ENCODE results near the gene ABCA9. TPM values are rescaled to one million over a fixed set of nuclear protein-coding genes. Genes with fewer than 3 reads are reported as not detected.

Gene ABCA9
- total RNA-seq, 1 experiment from 2014 or later: not detected

DNA sequence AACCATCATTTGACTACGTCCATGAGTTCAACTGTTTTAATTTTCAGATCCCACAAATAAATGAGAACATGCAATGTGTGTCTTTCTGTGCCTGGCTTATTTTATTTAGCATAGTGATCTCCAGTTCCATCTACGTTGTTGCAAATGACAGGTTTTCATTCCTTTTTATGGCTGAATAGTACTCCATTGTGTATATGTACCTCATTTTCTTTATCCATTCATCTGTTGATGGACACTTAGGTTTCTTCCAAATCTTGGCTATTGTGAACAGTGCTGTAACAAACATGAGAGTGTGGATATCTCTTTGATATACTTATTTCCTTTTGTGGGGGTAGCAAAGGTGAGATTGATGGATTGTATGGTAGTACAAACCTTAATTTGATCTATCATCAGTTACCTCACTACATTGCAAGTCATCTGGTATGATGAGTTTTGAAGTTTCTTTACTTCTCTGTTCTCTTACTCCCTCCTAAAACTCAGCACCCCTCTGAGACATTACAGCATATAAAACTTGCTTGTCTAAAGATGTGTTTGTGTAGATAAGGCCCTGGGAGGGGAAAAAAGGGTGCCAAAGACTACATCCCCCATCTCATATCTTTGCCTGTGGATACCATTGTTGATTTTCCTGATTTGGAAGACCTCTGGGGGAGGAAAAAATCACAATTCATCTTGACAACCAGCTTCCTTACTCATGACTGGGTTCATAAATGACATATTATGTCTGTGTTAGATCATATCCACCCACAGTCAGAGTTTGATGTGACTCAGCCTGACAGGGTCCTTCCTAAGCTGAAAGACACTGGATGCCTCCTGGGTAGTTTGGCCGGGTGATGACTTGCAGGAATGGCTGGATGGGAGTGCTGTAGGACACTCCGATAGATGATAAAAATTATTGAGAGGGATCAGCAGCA, 47.6 kb downstream of the ABCA9 start:
- H3K4me2 ChIP-seq (ENCODE audit: insufficient read depth, insufficient read length, low read length): no peak overlapping the region
- H3K27me3 ChIP-seq (ENCODE audit: insufficient read depth, low read length): no peaks in the 10 kb centered on the region
- H3K4ac ChIP-seq (ENCODE audit: low read depth, low read length): no peak overlapping the region
- no peak overlapping the region for H4K8ac ChIP-seq (replicated peaks; ENCODE audit: insufficient read length, low read depth, low read length)
- H3K79me2 ChIP-seq (ENCODE audit: insufficient read depth, low read length): no peaks in the 10 kb centered on the region
- H3K27ac ChIP-seq (ENCODE audit: insufficient read length, low read depth, low read length): no peak overlapping the region
- H2BK12ac ChIP-seq (ENCODE audit: insufficient read length, low read depth, low read length): no peak overlapping the region
- TF ChIP-seq, protein P1, sequence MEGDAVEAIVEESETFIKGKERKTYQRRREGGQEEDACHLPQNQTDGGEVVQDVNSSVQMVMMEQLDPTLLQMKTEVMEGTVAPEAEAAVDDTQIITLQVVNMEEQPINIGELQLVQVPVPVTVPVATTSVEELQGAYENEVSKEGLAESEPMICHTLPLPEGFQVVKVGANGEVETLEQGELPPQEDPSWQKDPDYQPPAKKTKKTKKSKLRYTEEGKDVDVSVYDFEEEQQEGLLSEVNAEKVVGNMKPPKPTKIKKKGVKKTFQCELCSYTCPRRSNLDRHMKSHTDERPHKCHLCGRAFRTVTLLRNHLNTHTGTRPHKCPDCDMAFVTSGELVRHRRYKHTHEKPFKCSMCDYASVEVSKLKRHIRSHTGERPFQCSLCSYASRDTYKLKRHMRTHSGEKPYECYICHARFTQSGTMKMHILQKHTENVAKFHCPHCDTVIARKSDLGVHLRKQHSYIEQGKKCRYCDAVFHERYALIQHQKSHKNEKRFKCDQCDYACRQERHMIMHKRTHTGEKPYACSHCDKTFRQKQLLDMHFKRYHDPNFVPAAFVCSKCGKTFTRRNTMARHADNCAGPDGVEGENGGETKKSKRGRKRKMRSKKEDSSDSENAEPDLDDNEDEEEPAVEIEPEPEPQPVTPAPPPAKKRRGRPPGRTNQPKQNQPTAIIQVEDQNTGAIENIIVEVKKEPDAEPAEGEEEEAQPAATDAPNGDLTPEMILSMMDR (conservative IDR thresholded peaks at IDR 0.05): no peak
- no peaks in the 10 kb centered on the region for H3K79me1 ChIP-seq (ENCODE audit: insufficient read depth, low read depth, low read length, poor library complexity, severe bottlenecking)
- Mint-ChIP-seq H3K4me1 (no peaks in the 10 kb centered on the region), H3K36me3 (ENCODE audit: insufficient read depth in 1 of 3, low read depth in 3 of 3) (no peaks in the 10 kb centered on the region), H3K27me3 (ENCODE audit: low read depth) (no peaks in the 10 kb centered on the region), H3K27ac (no peak overlapping the region), H3K4me3 (no peak overlapping the region), H3K9me3 (no peaks in the 10 kb centered on the region)
- no peak overlapping the region for H4K5ac ChIP-seq (ENCODE audit: insufficient read length, low read depth, low read length)
- H2BK20ac ChIP-seq (ENCODE audit: low read depth, low read length, poor library complexity, severe bottlenecking): no peak overlapping the region
- H3K4me1 ChIP-seq (ENCODE audit: insufficient read depth, low read length): no peaks in the 10 kb centered on the region
- no peak overlapping the region for H2BK5ac ChIP-seq (ENCODE audit: insufficient read length, low read length)
- WGBS (ENCODE audit: extremely low coverage, insufficient read length, low lambda C conversion rate): no CpG with 5 or more reads among the region's 4 CpGs
- no peaks in the 10 kb centered on the region for H4K20me1 ChIP-seq (ENCODE audit: control insufficient read depth, insufficient read depth, insufficient read length)
- no peaks in the 10 kb centered on the region for H3K9me3 ChIP-seq (ENCODE audit: control insufficient read depth, low read depth, low read length)
- no peak overlapping the region for H3K9ac ChIP-seq (ENCODE audit: extremely low read depth, insufficient read length, low read length)
- no peak overlapping the region for H2AFZ ChIP-seq (ENCODE audit: low read length)
- H2AK5ac ChIP-seq (ENCODE audit: insufficient read length, low read length): no peak overlapping the region
- no peaks in the 10 kb centered on the region for H3K23me2 ChIP-seq (ENCODE audit: insufficient read length, low read depth, low read length, poor library complexity, severe bottlenecking)
- no peak overlapping the region for H2BK120ac ChIP-seq (ENCODE audit: low read depth, low read length, poor library complexity, severe bottlenecking)
- no peak overlapping the region for H3K23ac ChIP-seq (ENCODE audit: insufficient read length, low read depth, low read length)
- H3T11ph ChIP-seq (ENCODE audit: low read length): no peak overlapping the region
- H3K14ac ChIP-seq (ENCODE audit: insufficient read depth, low read length): no peak overlapping the region
- no peak overlapping the region for H3K56ac ChIP-seq (ENCODE audit: insufficient read length, low read depth, low read length)
- no peak overlapping the region for H4K91ac ChIP-seq (ENCODE audit: insufficient read length, low read depth, low read length)
- no peak for DNase-seq
- H2BK15ac ChIP-seq (ENCODE audit: low read depth, low read length): no peak overlapping the region
- no peak overlapping the region for H3K18ac ChIP-seq (ENCODE audit: insufficient read length, low read depth, low read length)

Measured in H9 (cell line).